Mesendoderm (in vitro differentiated cells): ENCODE data around the gene PRADC1.

ENCODE experiments used
- DNase-seq: peaks from one replicate; pipeline ENCODE4 v3.0.0; 2013
- H2AK5ac ChIP-seq: 2 replicates; pipeline ENCODE4 v1.6.1; 2013; ENCODE audit warnings: low read length, inconsistent platforms
- H2BK120ac ChIP-seq: 2 replicates; pipeline ENCODE4 v1.6.1; 2013; ENCODE audit warnings: low read depth, mild to moderate bottlenecking, low read length, moderate library complexity, mixed read lengths
- H2BK15ac ChIP-seq: replicated peaks from 2 replicates; pipeline ENCODE4 v1.6.1; 2013; ENCODE audit warnings: low read depth, mild to moderate bottlenecking, moderate library complexity
- H2BK5ac ChIP-seq: 2 replicates; pipeline ENCODE4 v1.6.1; 2013; ENCODE audit warnings: low read length, inconsistent platforms
- H3K18ac ChIP-seq: 2 replicates; pipeline ENCODE4 v1.6.1; 2013; ENCODE audit warnings: mild to moderate bottlenecking, low read length, mixed read lengths
- H3K23ac ChIP-seq: one replicate; pipeline ENCODE4 v1.6.1; 2013; ENCODE audit warnings: low read length
- H3K27ac ChIP-seq: 2 replicates; pipeline ENCODE4 v1.5.1; 2013; ENCODE audit warnings: low read depth, mild to moderate bottlenecking, inconsistent platforms, low read length, moderate library complexity
- H3K27me3 ChIP-seq: 2 replicates; pipeline ENCODE4 v1.6.1; 2013; ENCODE audit warnings: low read length, control low read depth, mild to moderate bottlenecking, inconsistent platforms; ENCODE audit not compliant: insufficient read depth, poor library complexity
- H3K36me3 ChIP-seq: 2 replicates; pipeline ENCODE4 v1.6.1; 2013; ENCODE audit warnings: low read length, inconsistent platforms; ENCODE audit not compliant: control insufficient read depth, insufficient read depth
- H3K4ac ChIP-seq: one replicate; pipeline ENCODE4 v1.6.1; 2013; ENCODE audit warnings: low read depth, mild to moderate bottlenecking, low read length, moderate library complexity
- H3K4me1 ChIP-seq: 2 replicates; pipeline ENCODE4 v1.6.1; 2013; ENCODE audit warnings: low read depth, low read length, inconsistent platforms; ENCODE audit not compliant: control insufficient read depth
- H3K4me2 ChIP-seq: 2 replicates; pipeline ENCODE4 v1.6.1; 2013; ENCODE audit warnings: low read length
- H3K4me3 ChIP-seq: 2 replicates; pipeline ENCODE4 v1.5.1; 2013; ENCODE audit warnings: mild to moderate bottlenecking, low read length
- H3K56ac ChIP-seq: one replicate; pipeline ENCODE4 v1.6.1; 2013; ENCODE audit warnings: low read length
- H3K79me1 ChIP-seq: 2 replicates; pipeline ENCODE4 v1.6.1; 2013; ENCODE audit warnings: low read length, inconsistent platforms
- H3K79me2 ChIP-seq: 2 replicates; pipeline ENCODE4 v1.6.1; 2013; ENCODE audit warnings: mild to moderate bottlenecking, low read length; ENCODE audit not compliant: control insufficient read depth, insufficient read depth
- H3K9ac ChIP-seq: 2 replicates; pipeline ENCODE4 v1.6.1; 2013; ENCODE audit warnings: low read length, inconsistent platforms
- H4K5ac ChIP-seq: one replicate; pipeline ENCODE4 v1.6.1; 2013; ENCODE audit warnings: low read length
- H4K8ac ChIP-seq: one replicate; pipeline ENCODE4 v1.6.1; 2013; ENCODE audit warnings: low read depth, mild to moderate bottlenecking, control low read depth, low read length, moderate library complexity
- WGBS: extraction: QIAGEN DNeasy Blood & Tissue Kit; methylation state at CpG from one replicate; pipeline ENCODE4 v1.1.7; 2013; ENCODE audit warnings: low lambda C conversion rate, missing lambda C conversion rate; ENCODE audit not compliant: insufficient coverage; ENCODE audit errors: extremely low coverage; 5-methylcytosine and 5-hydroxymethylcytosine counted together

PRADC1 gene

GRCh38 chr2:73254343-73255006, 21.4 kb upstream of the PRADC1 start:
- H3K9ac ChIP-seq: no peak overlapping the region
- H3K27me3 ChIP-seq: no peaks in the 10 kb centered on the region
- no peak overlapping the region for H3K23ac ChIP-seq
- peaks cover 26% of the 10 kb centered on the region for H3K36me3 ChIP-seq
- no peak overlapping the region for H2BK120ac ChIP-seq
- no peak overlapping the region for H3K56ac ChIP-seq
- no peaks in the 10 kb centered on the region for H3K4me1 ChIP-seq
- no peak overlapping the region for H2BK15ac ChIP-seq
- H3K79me1 ChIP-seq: no peaks in the 10 kb centered on the region
- no CpG with 5 or more reads among the region's 7 CpGs for WGBS
- H3K4me2 ChIP-seq: no peak overlapping the region
- no peak overlapping the region for H2BK5ac ChIP-seq
- no peak overlapping the region for H2AK5ac ChIP-seq
- no peak overlapping the region for H3K18ac ChIP-seq
- no peak overlapping the region for H3K4me3 ChIP-seq
- H3K4ac ChIP-seq: no peak overlapping the region
- no peak for DNase-seq
- H4K8ac ChIP-seq: no peak overlapping the region
- no peak overlapping the region for H4K5ac ChIP-seq
- H3K27ac ChIP-seq: no peak overlapping the region
- H3K79me2 ChIP-seq: no peaks in the 10 kb centered on the region

GRCh38 chr2:73253901-73254300, 20.9 kb upstream of the PRADC1 start:
- H3K27ac ChIP-seq: no peak overlapping the region
- WGBS: no CpG with 5 or more reads among the region's 3 CpGs
- H2AK5ac ChIP-seq: no peak overlapping the region
- no peak overlapping the region for H4K8ac ChIP-seq
- H2BK15ac ChIP-seq: no peak overlapping the region
- no peak overlapping the region for H3K18ac ChIP-seq
- H3K23ac ChIP-seq: no peak overlapping the region
- H3K4ac ChIP-seq: no peak overlapping the region
- no peak overlapping the region for H2BK120ac ChIP-seq
- H3K79me2 ChIP-seq: no peaks in the 10 kb centered on the region
- H3K4me1 ChIP-seq: no peaks in the 10 kb centered on the region
- H3K9ac ChIP-seq: no peak overlapping the region
- peaks cover 27% of the 10 kb centered on the region for H3K36me3 ChIP-seq
- no peak overlapping the region for H4K5ac ChIP-seq
- no peak for DNase-seq
- no peaks in the 10 kb centered on the region for H3K27me3 ChIP-seq
- H3K4me3 ChIP-seq: no peak overlapping the region
- no peak overlapping the region for H2BK5ac ChIP-seq
- H3K4me2 ChIP-seq: no peak overlapping the region
- H3K56ac ChIP-seq: no peak overlapping the region
- no peaks in the 10 kb centered on the region for H3K79me1 ChIP-seq

DNA sequence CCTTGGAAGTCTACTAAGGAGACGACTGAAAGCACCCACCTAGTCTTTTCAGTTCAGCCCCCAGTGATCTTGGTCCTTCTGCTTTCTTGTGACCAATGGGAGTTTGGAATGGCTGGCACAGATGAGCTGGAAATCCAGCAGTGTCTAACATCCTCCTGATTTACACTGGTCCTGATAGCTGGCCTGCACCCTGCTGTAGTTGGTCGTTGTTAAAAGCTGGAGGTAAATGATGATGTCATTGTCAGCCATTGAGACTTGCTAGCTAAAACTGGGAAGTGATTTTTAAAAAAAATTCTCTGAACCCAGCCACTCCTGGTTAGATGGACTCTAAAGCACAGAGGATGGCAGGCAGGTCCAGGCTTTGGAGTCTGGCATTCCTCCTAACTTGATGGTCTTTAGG, 20.4 kb upstream of the PRADC1 start:
- peaks cover 30% of the 10 kb centered on the region for H3K36me3 ChIP-seq
- no peak overlapping the region for H3K27ac ChIP-seq
- no peak overlapping the region for H2AK5ac ChIP-seq
- H3K79me1 ChIP-seq: no peaks in the 10 kb centered on the region
- no peaks in the 10 kb centered on the region for H3K79me2 ChIP-seq
- H3K56ac ChIP-seq: no peak overlapping the region
- no peak overlapping the region for H2BK15ac ChIP-seq
- no peak overlapping the region for H2BK120ac ChIP-seq
- H3K4me2 ChIP-seq: no peak overlapping the region
- no peak overlapping the region for H3K9ac ChIP-seq
- no peak overlapping the region for H3K18ac ChIP-seq
- no peaks in the 10 kb centered on the region for H3K27me3 ChIP-seq
- H3K23ac ChIP-seq: no peak overlapping the region
- H3K4me3 ChIP-seq: no peak overlapping the region
- no peak overlapping the region for H4K8ac ChIP-seq
- H3K4ac ChIP-seq: no peak overlapping the region
- no CpG with 5 or more reads among the region's 2 CpGs for WGBS
- no peaks in the 10 kb centered on the region for H3K4me1 ChIP-seq
- no peak overlapping the region for H4K5ac ChIP-seq
- no peak for DNase-seq
- H2BK5ac ChIP-seq: no peak overlapping the region

GRCh38 chr2:73252238-73253027, 19.4 kb upstream of the PRADC1 start:
- Histone ChIP-seq H2BK120ac (no peak overlapping the region), H3K18ac (no peak overlapping the region), H3K9ac (no peak overlapping the region), H3K27ac (no peak overlapping the region), H3K4me2 (no peak overlapping the region), H2BK15ac (no peak overlapping the region), H3K23ac (no peak overlapping the region), H2BK5ac (no peak overlapping the region), H3K79me2 (no peaks in the 10 kb centered on the region), H4K8ac (no peak overlapping the region), H3K4me3 (no peak overlapping the region), H3K36me3 (peaks cover 35% of the 10 kb centered on the region), H4K5ac (no peak overlapping the region), H3K79me1 (no peaks in the 10 kb centered on the region), H3K4me1 (no peaks in the 10 kb centered on the region), H3K27me3 (no peaks in the 10 kb centered on the region), H3K4ac (no peak overlapping the region), H2AK5ac (no peak overlapping the region), H3K56ac (no peak overlapping the region)
- no CpG with 5 or more reads among the region's 17 CpGs for WGBS
- DNase-seq: no peak

DNA sequence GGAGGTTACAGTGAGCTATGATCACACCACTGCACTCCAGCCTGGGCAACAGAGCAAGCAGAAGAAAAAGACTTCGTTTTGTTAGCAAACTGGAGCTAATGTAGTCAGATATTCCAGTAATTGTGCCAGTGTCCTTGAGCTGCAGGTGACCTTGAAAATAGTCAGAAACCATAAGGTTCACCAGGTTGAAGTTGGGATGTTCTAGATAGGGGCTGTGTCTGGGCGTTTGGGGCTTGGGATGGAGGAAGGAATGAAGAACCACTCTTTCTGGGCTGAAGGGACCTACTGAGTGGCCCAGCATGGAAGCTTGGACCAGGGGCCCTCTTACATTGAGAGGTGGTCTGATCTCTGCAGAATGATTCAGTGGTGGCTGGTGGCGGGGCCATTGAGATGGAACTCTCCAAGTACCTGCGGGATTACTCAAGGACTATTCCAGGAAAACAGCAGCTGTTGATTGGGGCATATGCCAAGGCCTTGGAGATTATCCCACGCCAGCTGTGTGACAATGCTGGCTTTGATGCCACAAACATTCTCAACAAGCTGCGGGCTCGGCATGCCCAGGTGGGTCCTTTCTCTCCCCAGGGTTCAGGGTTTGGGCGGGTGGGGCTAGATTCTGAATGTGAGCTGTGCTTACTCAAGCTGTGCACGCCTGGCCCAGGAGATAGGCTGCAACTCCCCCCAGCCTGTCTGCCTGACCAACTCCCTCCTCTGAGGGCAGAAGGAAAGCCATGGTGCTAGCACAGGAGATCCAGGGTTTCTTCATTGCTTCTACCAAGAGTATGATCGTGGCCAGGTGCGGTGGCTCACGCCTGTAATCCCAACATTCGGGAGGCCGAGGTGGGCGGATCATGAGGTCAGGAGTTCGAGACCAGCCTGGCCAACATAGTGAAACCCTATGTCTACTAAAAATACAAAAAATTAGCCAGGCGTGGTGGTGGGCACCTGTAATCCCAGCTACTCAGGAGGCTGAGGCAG, 18.1 kb upstream of the PRADC1 start:
- Histone ChIP-seq H3K36me3 (peaks cover 39% of the 10 kb centered on the region), H3K56ac (no peak overlapping the region), H2BK120ac (no peak overlapping the region), H3K4me3 (no peak overlapping the region), H4K5ac (no peak overlapping the region), H3K27ac (no peak overlapping the region), H4K8ac (no peak overlapping the region), H3K4me2 (no peak overlapping the region), H2BK5ac (no peak overlapping the region), H3K4ac (no peak overlapping the region), H3K9ac (no peak overlapping the region), H2AK5ac (no peak overlapping the region), H3K4me1 (no peaks in the 10 kb centered on the region), H3K27me3 (no peaks in the 10 kb centered on the region), H2BK15ac (no peak overlapping the region), H3K79me2 (no peaks in the 10 kb centered on the region), H3K79me1 (peaks cover 2% of the 10 kb centered on the region), H3K23ac (no peak overlapping the region), H3K18ac (no peak overlapping the region)
- no CpG with 5 or more reads among the region's 17 CpGs for WGBS
- DNase-seq: no peak
